Amygdala (tissue), 56 donors: ENCODE results near the gene RNF5.
"Not testable (repeated sequence)": the region's sequence is repeated elsewhere in the genome, so short reads cannot be mapped to it uniquely, and the experiment has no call there.

Experiments
- DNase-seq, 56 donors: peaks; one replicate each; lab custom pipeline; 2025; lab: John Stamatoyannopoulos, UW

Gene RNF5

DNA sequence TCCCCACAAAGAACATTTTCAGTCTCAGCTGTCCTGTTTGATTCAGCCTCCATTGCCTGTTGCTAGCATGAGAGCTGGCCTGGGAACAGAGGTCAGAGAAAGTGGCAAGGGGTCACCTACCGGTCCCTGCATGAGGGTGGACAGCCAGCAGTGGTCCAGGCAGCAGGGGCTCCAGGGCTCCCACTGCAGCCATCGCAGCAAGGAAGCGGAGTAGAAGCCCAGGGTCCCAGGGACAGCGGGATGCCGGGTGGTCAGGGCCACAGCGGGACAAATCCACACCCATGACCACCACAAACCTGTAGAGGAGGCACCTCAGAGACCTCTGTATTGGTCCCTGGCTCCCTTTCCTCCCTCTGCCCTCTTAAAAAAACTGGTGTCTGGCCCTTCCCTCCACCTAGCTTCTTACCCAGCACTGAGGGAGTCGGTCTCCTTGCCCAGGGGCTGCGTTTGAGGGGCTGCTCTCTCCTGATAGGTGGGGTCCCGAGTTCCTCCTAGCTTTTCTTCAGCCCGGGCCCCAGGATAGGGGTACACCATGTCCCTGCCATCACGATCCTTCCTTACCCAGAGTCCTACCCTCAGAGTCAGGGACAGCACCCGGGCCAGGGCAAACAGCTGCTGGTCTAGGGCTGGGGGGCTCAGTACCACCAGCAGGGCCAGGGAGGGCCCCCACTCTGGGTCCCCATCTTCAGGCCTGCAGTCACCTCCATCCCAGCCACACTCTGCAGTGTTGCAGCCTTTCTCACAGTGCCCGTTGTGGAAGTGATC, 22.7 kb downstream of the RNF5 start:
- DNase-seq: no peak

DNA sequence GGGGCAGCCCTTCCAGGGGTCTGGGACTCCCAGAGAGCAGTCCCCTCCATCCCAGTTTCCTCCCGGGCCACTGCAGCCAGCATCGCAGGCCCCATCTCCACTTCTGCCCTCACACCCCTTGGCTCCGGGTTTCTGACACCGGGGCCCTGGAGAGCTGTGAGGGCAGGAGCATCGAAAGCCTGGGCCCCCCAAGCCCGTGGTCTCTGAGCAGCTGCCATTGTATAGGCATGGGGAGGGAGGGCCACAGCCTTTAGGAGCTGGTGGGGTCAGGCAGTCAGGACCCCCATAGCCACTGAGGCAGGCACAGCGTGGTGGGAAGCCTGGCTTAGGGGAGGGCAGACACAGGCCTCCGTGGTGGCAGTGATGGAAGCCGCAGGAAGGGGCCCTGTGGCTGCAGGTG, 24.0 kb downstream of the RNF5 start:
- no peak for DNase-seq

DNA sequence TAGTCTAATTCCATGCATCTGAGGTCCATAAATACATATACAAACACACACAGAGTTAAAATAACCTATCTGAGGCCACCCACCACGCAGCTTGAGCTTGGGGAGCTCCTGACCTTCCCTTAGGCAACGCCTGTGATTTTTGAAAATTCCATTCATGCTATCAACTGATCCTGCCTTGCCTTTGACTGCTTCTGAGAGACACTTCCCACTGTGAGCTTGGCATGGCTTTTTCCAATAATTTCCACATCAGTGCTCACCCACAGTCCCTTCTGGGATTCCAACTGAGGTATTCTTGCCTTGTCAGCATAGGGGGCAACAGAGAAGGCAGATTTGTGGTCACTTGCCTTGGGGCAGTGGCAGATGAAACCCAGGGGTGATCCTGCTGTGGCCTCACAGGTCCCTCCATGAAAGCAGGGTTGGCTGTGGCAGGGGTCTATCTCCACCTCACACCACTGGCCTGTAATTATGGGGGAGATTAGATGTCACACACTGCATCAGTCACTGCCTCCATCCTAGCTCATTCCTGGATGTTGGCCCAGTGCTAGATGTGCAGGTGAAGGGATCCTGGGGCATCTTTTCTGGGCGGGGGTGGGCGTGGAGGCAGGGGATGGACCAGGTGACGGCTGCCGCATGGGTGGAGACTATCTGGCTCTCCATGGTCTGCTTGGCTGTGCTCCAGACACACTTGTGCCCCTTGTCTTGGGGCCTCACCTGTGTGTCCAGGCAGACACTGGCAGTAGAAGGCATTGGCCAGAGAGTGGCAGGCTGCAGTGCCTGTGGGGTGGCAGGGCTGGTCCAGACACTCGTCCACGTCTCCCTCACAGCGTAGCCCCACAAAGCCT, 25.4 kb downstream of the RNF5 start:
- no peak for DNase-seq

DNA sequence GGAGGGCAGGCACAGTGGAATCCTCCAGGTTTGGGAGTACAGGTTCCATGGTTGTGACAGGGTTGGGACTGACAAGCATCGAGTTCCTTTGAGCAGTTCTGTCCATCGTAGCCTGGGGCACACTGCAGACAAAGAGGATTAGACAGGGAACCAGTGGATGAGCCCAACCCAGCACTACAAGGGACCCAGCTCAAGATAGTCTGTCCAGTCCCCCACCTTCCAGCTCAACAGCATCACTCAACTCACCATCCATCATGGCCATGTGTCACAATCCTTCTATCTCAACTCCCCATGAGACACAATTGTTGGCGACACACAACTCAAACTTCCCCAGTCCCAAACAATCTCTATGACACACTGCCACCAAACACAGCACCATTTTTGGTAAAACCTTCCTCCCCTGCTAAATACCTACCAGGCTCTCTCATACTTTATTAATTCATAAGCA, 26.1 kb downstream of the RNF5 start:
- no peak for DNase-seq

DNA sequence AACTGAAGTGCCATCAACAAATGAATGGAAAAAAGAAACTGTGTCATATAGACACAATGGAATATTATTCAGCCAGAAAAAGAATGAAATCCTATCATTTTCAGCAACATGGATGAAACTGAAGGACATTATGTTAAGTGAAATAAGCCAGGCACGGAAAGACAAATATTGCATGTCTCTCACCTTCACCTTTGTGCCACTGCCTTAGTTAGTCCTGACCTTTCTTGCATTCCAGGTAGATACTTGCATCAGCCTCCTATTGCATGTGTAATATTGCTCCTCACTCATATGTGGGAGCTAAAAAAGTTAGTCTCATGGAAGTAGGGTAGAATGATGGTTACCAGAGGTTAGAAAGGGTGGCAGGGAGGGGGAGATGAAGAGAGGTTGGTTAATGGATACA, 30.8 kb downstream of the RNF5 start:
- DNase-seq: no peak

DNA sequence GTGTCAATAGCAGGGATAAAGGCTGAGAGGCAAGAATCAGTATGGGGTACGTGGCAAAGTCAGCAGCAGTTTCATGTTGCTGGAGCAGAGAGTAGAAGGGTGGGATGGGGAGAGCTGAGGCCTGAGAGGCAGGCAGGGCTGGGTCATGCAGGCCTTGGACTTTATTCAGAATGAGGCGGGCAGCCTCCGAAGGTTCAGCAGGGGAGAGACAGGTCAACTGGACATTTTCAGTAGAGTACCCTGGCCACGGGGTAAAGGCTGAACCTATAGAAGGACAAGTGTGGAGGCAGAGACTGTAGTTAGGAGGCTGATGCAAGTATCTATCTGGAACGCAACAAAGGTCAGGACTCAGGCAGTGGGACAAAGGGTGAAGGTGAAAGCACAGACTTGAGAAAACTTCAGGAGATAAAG, 32.0 kb downstream of the RNF5 start:
- no peak for DNase-seq

DNA sequence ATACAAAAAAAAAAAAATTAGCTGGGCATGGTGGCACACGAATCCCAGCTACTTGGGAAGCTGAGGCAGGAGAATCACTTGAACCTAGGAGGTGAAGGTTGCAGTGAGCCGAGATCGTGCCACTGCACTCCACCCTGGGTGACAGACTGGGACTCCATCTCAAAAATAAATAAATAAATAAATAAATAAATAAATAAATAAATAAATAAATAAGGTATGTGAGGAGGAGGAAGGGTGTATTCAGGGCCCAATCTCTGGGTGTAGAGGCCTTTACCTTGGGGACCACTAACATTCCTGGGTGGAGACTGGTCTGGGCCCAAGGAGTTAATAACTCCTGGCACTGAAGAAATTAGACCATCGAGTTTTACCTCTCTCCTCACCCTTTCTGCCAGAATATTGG, 33.2 kb downstream of the RNF5 start:
- DNase-seq: not testable (repeated sequence)

DNA sequence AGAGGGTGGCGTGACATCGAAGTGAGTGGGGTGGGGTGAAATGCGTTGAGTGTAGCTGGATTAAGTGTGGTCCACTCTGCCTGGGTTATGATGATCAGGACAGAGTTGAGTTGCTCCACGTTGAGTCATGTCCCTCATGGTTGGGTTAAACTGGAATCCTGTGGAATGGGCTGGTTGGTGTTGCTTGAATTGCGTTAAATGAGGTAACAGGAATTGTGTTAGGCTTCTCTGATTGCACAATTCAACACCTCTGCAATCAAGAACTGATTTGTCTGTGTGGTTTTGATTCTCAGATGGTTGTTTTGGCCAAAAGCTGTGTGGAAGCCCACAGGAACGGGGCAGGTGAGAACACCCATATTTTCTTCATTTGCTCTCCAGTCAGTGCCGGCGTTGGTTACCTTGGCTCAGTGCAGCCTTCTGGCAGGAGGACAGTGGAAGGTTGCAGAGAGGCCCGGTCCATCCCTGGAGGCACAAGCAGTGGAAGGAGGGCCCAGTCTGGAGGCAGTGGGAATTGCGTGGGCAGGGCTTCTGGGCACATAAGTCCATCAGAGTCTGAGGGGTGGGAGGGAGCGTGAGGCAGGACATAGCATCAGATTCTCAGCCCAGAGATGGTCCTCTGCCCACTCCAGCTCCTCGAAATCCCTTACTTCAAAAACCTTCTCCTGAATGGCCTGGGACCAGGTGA, 34.0 kb downstream of the RNF5 start:
- no peak for DNase-seq

DNA sequence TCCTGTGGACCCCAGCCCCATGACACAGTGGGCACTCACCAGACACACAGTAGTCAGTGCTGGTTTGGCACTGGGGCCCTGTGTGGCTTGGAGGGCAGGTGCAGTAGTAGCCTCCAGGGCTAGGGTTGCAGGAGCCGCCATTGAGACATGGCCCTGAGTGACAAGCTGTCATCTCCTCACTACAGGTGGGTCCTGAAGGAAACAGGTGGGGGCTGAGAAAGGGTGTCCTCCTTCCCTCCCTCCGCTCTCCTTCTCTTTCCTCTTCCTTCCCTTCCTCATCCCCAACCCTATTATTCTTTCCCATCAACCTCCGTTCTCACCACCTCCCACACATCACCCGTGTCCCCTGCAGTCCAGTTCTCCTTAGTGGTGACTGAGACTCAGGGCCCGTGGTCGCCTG, 35.4 kb downstream of the RNF5 start:
- DNase-seq: no peak

DNA sequence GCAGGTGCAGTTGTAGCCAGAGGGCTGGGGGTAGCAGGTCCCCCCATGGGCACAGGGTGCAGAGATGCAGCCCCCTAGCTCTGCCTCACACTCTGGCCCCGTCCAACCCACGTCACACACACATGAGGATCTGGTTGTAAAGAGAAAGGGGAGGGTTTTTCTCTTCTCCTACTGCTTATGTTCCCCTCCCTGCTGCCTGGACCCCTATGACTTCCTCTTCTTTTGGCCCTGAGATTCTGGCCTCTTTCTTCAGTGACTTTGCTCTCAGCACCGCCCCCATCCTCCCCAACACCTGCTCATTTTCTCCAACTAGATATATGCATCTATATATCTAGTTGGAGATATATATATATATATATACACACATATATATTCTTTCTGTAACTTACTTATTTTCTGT, 35.9 kb downstream of the RNF5 start:
- no peak for DNase-seq

DNA sequence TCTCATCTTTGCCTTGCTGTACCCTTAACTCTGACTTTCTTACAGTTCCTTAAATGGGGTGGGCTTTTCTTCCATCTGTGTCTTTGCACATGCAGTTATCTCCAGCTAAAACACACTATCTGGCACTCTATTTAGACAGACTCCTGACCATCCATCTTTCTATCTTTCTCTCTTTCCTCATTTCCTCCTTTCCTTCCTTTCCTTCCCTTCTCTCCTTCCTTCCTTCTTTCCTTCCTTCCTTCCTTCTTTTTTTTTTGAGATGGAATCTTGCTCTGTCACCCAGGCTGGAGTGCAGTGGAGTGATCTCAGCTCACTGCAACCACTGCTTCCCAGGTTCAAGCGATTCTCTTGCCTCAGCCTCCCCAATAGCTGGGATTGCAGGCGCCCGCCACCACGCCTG, 37.4 kb downstream of the RNF5 start:
- no peak for DNase-seq

DNA sequence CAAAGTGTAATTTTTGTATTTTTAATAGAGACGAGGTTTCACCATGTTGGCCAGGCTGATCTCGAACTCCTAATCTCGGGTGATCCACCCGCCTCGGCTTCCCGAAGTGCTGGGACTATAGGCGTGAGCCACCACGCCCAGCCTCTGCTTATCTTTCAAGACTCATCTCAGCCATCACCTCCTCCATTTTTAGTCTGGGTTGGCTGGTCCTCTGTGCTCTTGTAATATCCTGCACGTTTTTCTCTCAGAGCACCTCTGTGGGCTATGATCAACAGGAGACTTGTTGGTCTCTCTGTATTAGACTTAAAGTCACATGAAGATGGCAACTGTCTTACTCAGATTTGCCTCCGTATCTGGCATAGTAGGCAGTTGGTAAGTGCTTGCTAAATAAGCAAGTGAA, 38.1 kb downstream of the RNF5 start:
- DNase-seq: no peak

DNA sequence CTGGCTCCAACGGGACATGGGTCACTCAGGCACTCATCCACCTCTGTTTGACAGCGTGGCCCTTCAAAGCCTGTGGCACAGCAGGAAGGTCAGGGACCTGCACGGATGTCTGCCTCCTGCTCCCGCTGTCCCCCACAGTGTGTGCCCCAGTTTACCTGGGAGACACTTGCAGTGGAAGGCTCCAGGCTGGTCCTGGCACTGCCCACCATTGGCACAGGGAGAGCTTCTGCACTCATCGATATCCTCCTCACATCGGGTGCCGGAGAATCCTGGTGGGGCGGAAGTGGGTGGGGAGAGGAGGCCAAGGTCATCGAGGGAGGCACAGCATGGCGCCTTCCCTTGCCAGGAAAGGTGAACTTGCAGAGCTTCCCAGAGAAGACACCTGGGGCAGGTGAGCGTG, 38.8 kb downstream of the RNF5 start:
- DNase-seq: no peak

DNA sequence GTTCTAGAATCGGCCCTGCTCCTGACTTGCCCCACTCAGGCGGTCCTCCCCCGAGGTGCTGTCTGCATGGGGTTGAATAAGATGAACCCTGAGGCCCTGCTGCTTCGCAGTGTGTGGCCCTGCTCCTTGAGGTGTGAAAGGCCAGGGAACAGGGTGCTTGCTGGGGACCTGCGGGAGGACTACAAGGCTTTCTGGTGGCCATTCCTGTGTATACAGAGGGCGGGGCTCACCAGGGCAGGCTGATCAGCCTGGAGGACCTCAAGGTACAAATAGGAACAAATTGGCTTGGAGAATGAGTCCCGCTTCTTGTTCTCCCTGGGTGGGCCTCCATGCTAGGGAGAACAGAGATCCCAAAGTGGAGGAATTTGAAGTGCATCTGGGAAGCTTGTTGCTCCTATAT, 40.0 kb downstream of the RNF5 start:
- DNase-seq: no peak

DNA sequence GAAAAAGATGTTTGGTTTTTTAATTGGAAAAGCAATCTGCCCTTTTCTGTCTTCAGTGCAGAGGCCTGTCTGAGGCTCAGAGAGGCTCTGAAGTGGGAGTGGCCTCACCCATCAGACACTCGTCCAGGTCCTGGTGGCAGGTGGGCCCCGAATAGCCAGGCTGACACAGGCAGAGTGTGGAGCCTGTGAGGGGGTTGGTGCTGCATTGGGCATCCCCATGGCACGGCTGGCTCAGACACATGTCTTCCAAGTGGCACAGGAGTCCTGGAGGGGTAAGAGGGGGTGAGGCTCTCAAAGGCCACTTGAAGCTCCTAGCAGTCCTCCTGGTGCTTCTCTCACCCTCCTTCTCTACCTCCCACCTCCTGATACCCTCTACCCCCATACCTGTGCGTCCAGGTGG, 41.8 kb downstream of the RNF5 start:
- no peak for DNase-seq

DNA sequence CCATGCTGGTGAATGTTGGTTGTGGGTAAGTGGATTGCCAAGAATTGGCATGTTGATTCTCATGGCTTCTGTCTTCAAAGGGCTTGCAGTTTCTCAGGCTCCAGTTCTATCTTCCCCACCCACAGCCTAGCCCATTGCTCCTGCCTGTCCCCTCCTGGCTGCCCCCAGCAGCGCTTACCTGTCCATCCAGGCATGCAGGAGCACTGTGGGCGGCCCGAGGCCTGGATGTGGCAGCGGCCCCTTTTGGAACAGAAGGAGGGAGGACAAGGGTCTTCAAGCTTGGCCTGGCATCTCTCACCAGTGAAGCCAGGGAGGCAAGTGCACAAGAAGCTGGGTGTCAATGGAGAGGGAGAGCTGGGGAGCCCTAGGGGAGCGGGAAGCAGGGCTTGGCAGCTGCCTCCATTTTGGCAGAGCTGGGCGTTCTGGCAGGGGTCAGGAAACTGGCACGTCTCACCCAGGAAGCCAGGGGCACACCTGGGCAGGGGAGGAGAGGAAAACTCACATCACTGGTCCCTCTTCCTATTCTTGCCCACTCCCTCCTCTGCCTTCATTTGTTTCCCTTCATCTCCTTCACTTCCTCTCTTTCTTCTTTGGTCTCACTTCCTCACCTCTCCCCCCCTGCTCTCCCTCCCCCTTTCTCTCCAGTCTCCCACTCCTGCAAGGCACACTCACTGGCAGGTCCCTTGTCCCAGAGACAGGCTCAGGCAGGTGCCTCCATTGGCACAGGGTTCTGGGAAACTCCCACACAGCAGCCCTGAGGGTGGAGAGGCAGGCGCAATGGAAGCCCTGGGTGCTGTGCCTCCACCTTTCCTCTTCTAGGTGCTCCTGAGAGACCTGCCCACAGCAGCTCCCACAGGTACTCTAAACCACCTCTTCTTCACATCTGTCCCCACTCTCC, 44.4 kb downstream of the RNF5 start:
- DNase-seq: no peak

DNA sequence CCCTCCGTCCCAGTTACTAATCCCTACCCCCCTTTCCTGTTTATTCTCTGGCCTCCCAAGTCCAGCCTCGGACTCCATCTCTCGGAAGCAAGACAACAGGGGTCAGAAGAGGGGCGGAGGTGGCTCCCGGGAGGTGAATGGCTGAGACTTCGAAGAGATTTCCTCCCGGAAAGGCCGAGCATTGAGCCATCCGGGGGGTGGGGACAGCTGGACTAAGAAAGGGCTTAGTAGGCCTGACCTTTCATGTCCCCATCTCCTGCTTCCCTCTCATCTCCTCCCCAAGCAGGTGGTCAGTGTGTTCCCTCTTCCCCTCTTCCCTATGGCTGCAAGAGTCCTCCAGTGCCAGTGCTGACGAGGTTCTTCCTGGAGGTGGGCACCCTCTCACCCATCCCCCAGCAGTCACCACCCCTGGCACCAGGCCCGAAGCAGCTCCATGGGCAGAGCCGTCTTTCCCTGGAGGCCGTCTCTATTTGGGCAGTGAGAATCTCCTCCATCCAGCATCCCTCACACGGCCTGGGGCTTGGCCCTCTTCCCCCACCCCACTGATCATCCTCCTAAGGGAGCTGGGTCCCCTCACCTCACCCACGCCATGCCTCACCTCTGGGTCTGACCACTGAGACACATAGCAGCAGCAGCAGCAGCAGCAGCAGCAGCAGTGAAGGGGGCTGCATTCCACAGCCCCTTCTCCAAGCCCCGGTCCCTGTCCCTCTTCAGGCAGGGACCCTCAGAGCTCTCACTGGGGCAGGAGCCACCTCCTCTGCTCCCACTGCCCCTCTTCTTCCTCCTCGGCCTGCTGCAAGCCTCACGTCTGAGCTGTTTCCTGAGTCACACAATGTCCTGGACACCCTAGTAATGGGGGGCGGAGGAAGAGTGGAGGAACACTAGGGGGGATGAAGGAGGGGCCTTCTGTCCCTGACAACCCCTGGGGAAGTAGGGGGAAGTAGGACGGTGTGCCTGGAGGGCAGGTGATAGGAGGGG, 45.3 kb downstream of the RNF5 start, which contains the start of gene NOTCH4:
Gene NOTCH4, minus strand, starts transcription at position 810 of the 978 bp plus-strand sequence. Its CDS starts 139 bp downstream, at position 671.
- DNase-seq: no peak

DNA sequence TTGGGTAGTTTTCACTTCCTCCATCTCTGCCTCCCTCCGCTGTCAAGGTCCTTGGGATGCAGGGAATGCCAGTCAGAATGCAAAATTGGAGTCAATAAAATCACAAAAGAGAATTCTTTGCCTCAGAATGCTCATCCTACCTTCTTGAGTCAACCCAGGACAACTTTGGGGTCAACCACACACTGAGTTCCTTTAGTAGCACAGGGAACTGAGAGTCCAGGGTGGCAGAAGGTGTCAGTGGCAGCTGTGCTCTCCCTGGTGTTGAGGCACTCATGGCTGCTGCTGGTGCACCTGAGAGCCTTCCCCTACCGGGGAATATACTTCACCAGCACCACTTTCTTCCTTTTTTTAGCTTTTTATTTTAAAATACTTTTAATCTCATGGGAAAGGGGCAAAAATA, 46.5 kb downstream of the RNF5 start:
- no peak for DNase-seq

DNA sequence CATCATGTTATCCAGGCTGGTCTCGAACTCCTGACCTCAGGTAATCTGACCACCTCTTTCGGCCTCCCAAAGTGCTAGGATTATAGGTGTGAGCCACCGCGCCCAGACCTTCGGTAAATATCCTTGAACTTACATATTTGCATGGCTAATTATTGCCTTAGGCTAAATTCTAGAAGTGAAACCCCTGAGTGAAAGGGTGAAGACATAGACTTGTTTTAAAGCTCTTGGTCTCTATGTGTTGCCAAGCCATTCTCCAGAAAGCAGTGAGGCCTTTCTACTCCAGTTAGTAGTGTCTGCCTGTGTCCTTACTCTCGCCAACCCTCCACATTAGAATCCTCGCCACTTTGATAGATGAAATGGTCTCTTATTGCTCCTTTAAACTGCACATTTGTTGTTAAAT, 48.2 kb downstream of the RNF5 start:
- DNase-seq: no peak
